H9 (cell line): ENCODE data around the gene TSLP. TPM values are rescaled to one million over a fixed set of nuclear protein-coding genes. Genes with fewer than 3 reads are reported as not detected.

Source experiments
- DNase-seq: peaks from one replicate; pipeline ENCODE4 v3.0.0-alpha.2; 2017
- H2AFZ ChIP-seq: one replicate; pipeline ENCODE4 v1.6.1; 2013; ENCODE audit warnings: mild to moderate bottlenecking, low read length, control low read depth, moderate library complexity
- H2AK5ac ChIP-seq: 2 replicates; pipeline ENCODE4 v1.6.1; 2013; ENCODE audit warnings: low read length, control low read depth, mixed read lengths; ENCODE audit not compliant: insufficient read length
- H2BK120ac ChIP-seq: one replicate; pipeline ENCODE4 v1.6.1; 2013; ENCODE audit warnings: low read depth, mild to moderate bottlenecking, low read length, control low read depth, inconsistent platforms; ENCODE audit not compliant: poor library complexity, severe bottlenecking
- H2BK12ac ChIP-seq: 2 replicates; pipeline ENCODE4 v1.6.1; 2013; ENCODE audit warnings: low read length, control low read depth, mixed read lengths, low read depth; ENCODE audit not compliant: insufficient read length
- H2BK15ac ChIP-seq: 2 replicates; pipeline ENCODE4 v1.6.1; 2013; ENCODE audit warnings: low read depth, low read length, control low read depth
- H2BK20ac ChIP-seq: one replicate; pipeline ENCODE4 v1.6.1; 2013; ENCODE audit warnings: low read depth, mild to moderate bottlenecking, low read length, control low read depth, inconsistent platforms; ENCODE audit not compliant: poor library complexity, severe bottlenecking
- H2BK5ac ChIP-seq: 2 replicates; pipeline ENCODE4 v1.6.1; 2013; ENCODE audit warnings: low read length, control low read depth, mixed read lengths; ENCODE audit not compliant: insufficient read length
- H3K14ac ChIP-seq: 2 replicates; pipeline ENCODE4 v1.6.1; 2013; ENCODE audit warnings: low read length, control low read depth; ENCODE audit not compliant: insufficient read depth
- H3K18ac ChIP-seq: 2 replicates; pipeline ENCODE4 v1.6.1; 2013; ENCODE audit warnings: low read depth, mild to moderate bottlenecking, mixed read lengths, low read length, control low read depth; ENCODE audit not compliant: insufficient read length
- H3K23ac ChIP-seq: 2 replicates; pipeline ENCODE4 v1.6.1; 2013; ENCODE audit warnings: low read length, control low read depth, mixed read lengths, low read depth; ENCODE audit not compliant: insufficient read length
- H3K23me2 ChIP-seq: 2 replicates; pipeline ENCODE4 v1.6.1; 2013; ENCODE audit warnings: low read depth, mild to moderate bottlenecking, mixed read lengths, low read length, control low read depth; ENCODE audit not compliant: insufficient read length, poor library complexity, severe bottlenecking
- H3K27ac ChIP-seq: 2 replicates; pipeline ENCODE4 v1.5.1; 2013; ENCODE audit warnings: low read length, control low read depth, mixed read lengths, low read depth; ENCODE audit not compliant: insufficient read length
- H3K27me3 ChIP-seq: 2 replicates; pipeline ENCODE4 v1.6.1; 2013; ENCODE audit warnings: low read length, control low read depth, inconsistent platforms; ENCODE audit not compliant: insufficient read depth
- H3K4ac ChIP-seq: 2 replicates; pipeline ENCODE4 v1.6.1; 2013; ENCODE audit warnings: low read depth, mild to moderate bottlenecking, control low read depth, inconsistent platforms, low read length, moderate library complexity
- H3K4me1 ChIP-seq: 2 replicates; pipeline ENCODE4 v1.6.1; 2013; ENCODE audit warnings: low read length, control low read depth, inconsistent platforms; ENCODE audit not compliant: insufficient read depth
- H3K4me2 ChIP-seq: 2 replicates; pipeline ENCODE4 v1.6.1; 2013; ENCODE audit warnings: low read length, control low read depth, mixed read lengths; ENCODE audit not compliant: insufficient read length, insufficient read depth
- H3K56ac ChIP-seq: 2 replicates; pipeline ENCODE4 v1.6.1; 2013; ENCODE audit warnings: low read depth, mild to moderate bottlenecking, mixed read lengths, low read length, control low read depth; ENCODE audit not compliant: insufficient read length
- H3K79me1 ChIP-seq: 2 replicates; pipeline ENCODE4 v1.6.1; 2013; ENCODE audit warnings: low read depth, mild to moderate bottlenecking, moderate library complexity, low read length, control low read depth, inconsistent platforms; ENCODE audit not compliant: insufficient read depth, poor library complexity, severe bottlenecking
- H3K79me2 ChIP-seq: 2 replicates; pipeline ENCODE4 v1.6.1; 2013; ENCODE audit warnings: low read length, control low read depth, inconsistent platforms; ENCODE audit not compliant: insufficient read depth
- H3K9ac ChIP-seq: 2 replicates; pipeline ENCODE4 v1.6.1; 2013; ENCODE audit warnings: low read length, control low read depth, mixed read lengths; ENCODE audit not compliant: insufficient read length; ENCODE audit errors: extremely low read depth
- H3K9me3 ChIP-seq: one replicate; pipeline ENCODE4 v1.6.1; 2013; ENCODE audit warnings: low read depth, low read length, inconsistent platforms; ENCODE audit not compliant: control insufficient read depth
- H3T11ph ChIP-seq: one replicate; pipeline ENCODE4 v1.6.1; 2013; ENCODE audit warnings: mild to moderate bottlenecking, low read length, control low read depth, inconsistent platforms
- H4K20me1 ChIP-seq: one replicate; pipeline ENCODE4 v1.6.1; 2013; ENCODE audit not compliant: control insufficient read depth, insufficient read length, insufficient read depth
- H4K5ac ChIP-seq: 2 replicates; pipeline ENCODE4 v1.6.1; 2013; ENCODE audit warnings: low read depth, mild to moderate bottlenecking, mixed read lengths, low read length, control low read depth; ENCODE audit not compliant: insufficient read length
- H4K8ac ChIP-seq: replicated peaks from 2 replicates; pipeline ENCODE4 v1.6.1; 2013; ENCODE audit warnings: low read length, control low read depth, mixed read lengths, low read depth; ENCODE audit not compliant: insufficient read length
- H4K91ac ChIP-seq: 2 replicates; pipeline ENCODE4 v1.6.1; 2013; ENCODE audit warnings: low read depth, mild to moderate bottlenecking, moderate library complexity, mixed read lengths, low read length, control low read depth; ENCODE audit not compliant: insufficient read length
- H3K27ac Mint-ChIP-seq, 3 experiments: 2 replicates in 2 of 3; 3 replicates in 1 of 3; pipeline ENCODE4 v1.8.0; 2020 to 2021; ENCODE audit warnings: mixed read lengths in 3 of 3, mild to moderate bottlenecking in 1 of 3, moderate library complexity in 1 of 3
- H3K27me3 Mint-ChIP-seq: 2 replicates; pipeline ENCODE4 v1.8.0; 2021; ENCODE audit warnings: low read depth, mild to moderate bottlenecking, moderate library complexity, mixed read lengths
- H3K36me3 Mint-ChIP-seq, 3 experiments: 2 replicates in 2 of 3; 3 replicates in 1 of 3; pipeline ENCODE4 v1.8.0; 2020 to 2021; ENCODE audit warnings: low read depth in 3 of 3, mixed read lengths in 3 of 3; ENCODE audit not compliant: insufficient read depth in 1 of 3
- H3K4me1 Mint-ChIP-seq, 2 experiments: 2 replicates each; pipeline ENCODE4 v1.8.0; 2020; ENCODE audit warnings: mixed read lengths in 2 of 2
- H3K4me3 Mint-ChIP-seq, 2 experiments: 2 replicates in 1 of 2; 3 replicates in 1 of 2; pipeline ENCODE4 v1.8.0; 2020 to 2021; ENCODE audit warnings: mild to moderate bottlenecking in 2 of 2, mixed read lengths in 2 of 2, moderate library complexity in 1 of 2
- H3K9me3 Mint-ChIP-seq, 2 experiments: 2 replicates in 1 of 2; 3 replicates in 1 of 2; pipeline ENCODE4 v1.8.0; 2020; ENCODE audit warnings: mild to moderate bottlenecking in 2 of 2, mixed read lengths in 2 of 2, moderate library complexity in 1 of 2
- CTCF ChIP-seq: fragments of 200-600 bp; sonication (generic); conservative IDR thresholded peaks from 3 replicates; pipeline ENCODE4 v1.8.0; 2021; ENCODE audit warnings: antibody characterized with exemption, mild to moderate bottlenecking
- WGBS: extraction: QIAGEN DNeasy Blood & Tissue Kit; methylation state at CpG from one replicate; pipeline ENCODE4 v1.1.7; 2013; ENCODE audit warnings: missing lambda C conversion rate, low lambda C conversion rate, mixed read lengths; ENCODE audit not compliant: insufficient read length; ENCODE audit errors: extremely low coverage; 5-methylcytosine and 5-hydroxymethylcytosine counted together
- total RNA-seq: library from RNA; stranded (reverse); gene quantifications from 2 replicates; pipeline ENCODE4 v1.2.1, GENCODE V29; 2021

Gene TSLP
- total RNA-seq, 1 experiment from 2014 or later: 0.63 TPM

DNA sequence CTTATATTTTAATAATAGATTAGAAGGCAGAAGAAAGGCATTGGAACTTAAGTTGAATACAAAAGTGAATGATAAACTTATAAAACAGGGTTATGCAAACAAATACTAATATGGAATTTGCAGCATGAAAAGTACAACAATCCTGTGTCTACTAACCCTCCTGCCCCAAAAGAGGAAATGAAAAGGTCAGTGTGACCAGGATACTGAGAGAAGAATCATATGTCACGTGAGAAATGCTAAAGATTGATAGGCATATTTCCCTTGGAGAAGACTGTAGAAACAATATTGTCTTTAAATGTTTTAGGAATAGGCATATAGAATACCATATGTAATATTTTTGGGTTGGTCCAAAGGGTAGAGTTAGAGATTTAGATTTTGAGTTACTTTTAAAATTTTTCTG is 24.5 kb downstream of the TSLP start:
- Histone ChIP-seq H2BK15ac (no peak overlapping the region), H4K8ac (no peak overlapping the region), H2AFZ (no peak overlapping the region), H2BK120ac (no peak overlapping the region), H3K27ac (no peak overlapping the region), H3K14ac (no peak overlapping the region), H2BK12ac (no peak overlapping the region), H2AK5ac (no peak overlapping the region), H3K4me1 (no peaks in the 10 kb centered on the region), H3T11ph (no peak overlapping the region), H3K23me2 (peaks cover 8% of the 10 kb centered on the region), H3K79me2 (peaks cover 22% of the 10 kb centered on the region; the same call in 1 of the 2 replicates), H4K20me1 (no peaks in the 10 kb centered on the region), H4K91ac (no peak overlapping the region), H2BK20ac (no peak overlapping the region), H3K9ac (no peak overlapping the region), H2BK5ac (no peak overlapping the region), H3K4ac (no peak overlapping the region), H3K4me2 (no peak overlapping the region), H3K79me1 (no peaks in the 10 kb centered on the region), H3K56ac (no peak overlapping the region), H4K5ac (no peak overlapping the region), H3K9me3 (no peaks in the 10 kb centered on the region), H3K18ac (no peak overlapping the region), H3K27me3 (peaks cover 3% of the 10 kb centered on the region; the same call in 1 of the 2 replicates), H3K23ac (no peak overlapping the region)
- DNase-seq: no peak
- Mint-ChIP-seq H3K4me3 (no peak overlapping the region), H3K36me3 (peaks cover 20 to 52% (median 44%) of the 10 kb centered on the region in 3 experiments), H3K27ac (no peak overlapping the region), H3K4me1 (peaks cover 12 to 13% of the 10 kb centered on the region in 2 experiments), H3K27me3 (peaks cover 11% of the 10 kb centered on the region), H3K9me3 (peaks cover 11% of the 10 kb centered on the region in 2 experiments)
- no CpG with 5 or more reads among the region's 1 CpG for WGBS
- no peak for TF ChIP-seq CTCF
